BJ (cell line): ENCODE measurements around the gene POU2AF1. TPM values are rescaled to one million over a fixed set of nuclear protein-coding genes. Genes with fewer than 3 reads are reported as not detected.

Experiments used
- CTCF ChIA-PET: fragments of 350-600 bp; formaldehyde crosslinking; extraction: SDS; loops from one replicate; lab custom pipeline; 2021; ENCODE audit warnings: antibody characterized with exemption, inconsistent platforms; lab: Yijun Ruan, JAX
- POLR2A ChIA-PET: fragments of 300-600 bp; sonication (Branson Sonifier 250); formaldehyde crosslinking; extraction: SDS; loops from one replicate; lab custom pipeline; 2021; ENCODE audit warnings: antibody characterized with exemption; lab: Charles Lee
- DNase-seq: peaks from one replicate; pipeline ENCODE4 v3.0.0-alpha.2; 2011; ENCODE audit warnings: low read depth
- H3K27me3 ChIP-seq: 2 replicates; pipeline ENCODE4 v1.6.0; 2011; ENCODE audit warnings: low read length; ENCODE audit not compliant: control insufficient read depth, insufficient read depth
- H3K36me3 ChIP-seq: 2 replicates; pipeline ENCODE4 v1.5.1; 2011; ENCODE audit warnings: low read length; ENCODE audit not compliant: control insufficient read depth, insufficient read depth
- H3K4me3 ChIP-seq: 2 replicates; pipeline ENCODE4 v1.5.1; 2011; ENCODE audit warnings: low read depth, mild to moderate bottlenecking, control low read depth, low read length
- CTCF ChIP-seq: IDR thresholded peaks from 2 replicates; pipeline ENCODE4 v1.5.1; 2011; ENCODE audit warnings: low read depth, mild to moderate bottlenecking, control low read depth, inconsistent platforms, low read length, moderate library complexity; ENCODE audit not compliant: insufficient read depth
- polyA plus RNA-seq: library from polyadenylated mRNA; depleted of rRNA; stranded (reverse); fragments of >200 nt; gene quantifications from 2 replicates; pipeline ENCODE4 v1.2.3, GENCODE V29; 2011

The POU2AF1 gene
- polyA plus RNA-seq, 1 experiment, result not detected

- Histone ChIP-seq H3K36me3 (no peaks in the 10 kb centered on the region), H3K4me3 (no peak overlapping the region), H3K27me3 (peaks cover 9% of the 10 kb centered on the region)
- no peak for DNase-seq
- no peak for TF ChIP-seq CTCF
- ChIA-PET POLR2A (no interaction called here), CTCF (interaction anchor here (0.6 to 1.7 kb wide), 3 partner anchors 15 to 112 kb away, joined by 3 to 4 read pairs (median 4); no protein-coding TSS in a partner anchor)
These were observed 32.4 kb upstream of the POU2AF1 start for GRCh38 chr11:111411456-111411855.

GRCh38 chr11:111410951-111411350, 31.9 kb upstream of the POU2AF1 start:
- ChIA-PET POLR2A (no interaction called here), CTCF (interaction anchor here (1.4 to 1.7 kb wide), 2 partner anchors 15 to 17 kb away, joined by 4 read pairs; no protein-coding TSS in a partner anchor)
- DNase-seq, result no peak
- Histone ChIP-seq H3K4me3 (no peak overlapping the region), H3K36me3 (no peaks in the 10 kb centered on the region), H3K27me3 (peaks cover 9% of the 10 kb centered on the region)
- TF ChIP-seq CTCF, result no peak

- peaks cover 7% of the 10 kb centered on the region for H3K27me3 ChIP-seq
- CTCF ChIA-PET, result interaction anchor here (1.8 kb wide), 1 partner anchor 12 kb away, joined by 7 read pairs; no protein-coding TSS in a partner anchor
- no peak overlapping the region for H3K4me3 ChIP-seq
- TF ChIP-seq CTCF, result no peak
- POLR2A ChIA-PET, result no interaction called here
- no peaks in the 10 kb centered on the region for H3K36me3 ChIP-seq
- no peak for DNase-seq
These were observed 30.8 kb upstream of the POU2AF1 start for GRCh38 chr11:111409915-111410314.

- Histone ChIP-seq H3K27me3 (peaks cover 3% of the 10 kb centered on the region), H3K4me3 (no peak overlapping the region), H3K36me3 (no peaks in the 10 kb centered on the region)
- DNase-seq, result no peak
- POLR2A ChIA-PET, result no interaction called here
- CTCF ChIA-PET, result interaction anchor here (0.7 to 1.8 kb wide), 3 partner anchors 13 to 19 kb away, joined by 3 to 7 read pairs (median 3); no protein-coding TSS in a partner anchor
- TF ChIP-seq CTCF, result no peak
These were observed 30.0 kb upstream of the POU2AF1 start for GRCh38 chr11:111408789-111409727.

- DNase-seq, result no peak
- no peaks in the 10 kb centered on the region for H3K36me3 ChIP-seq
- no peak for TF ChIP-seq CTCF
- POLR2A ChIA-PET, result no interaction called here
- no peak overlapping the region for H3K4me3 ChIP-seq
- peaks cover 2% of the 10 kb centered on the region for H3K27me3 ChIP-seq
- CTCF ChIA-PET, result no interaction called here
These were observed 28.6 kb upstream of the POU2AF1 start for GRCh38 chr11:111407652-111408051.
